ENCODE results near the gene FOXC2. TPM values are rescaled to one million over a fixed set of nuclear protein-coding genes. Genes with fewer than 3 reads are reported as not detected.

Gene FOXC2
- total RNA-seq, 2 donors from 2014 or later, result not detected

DNA sequence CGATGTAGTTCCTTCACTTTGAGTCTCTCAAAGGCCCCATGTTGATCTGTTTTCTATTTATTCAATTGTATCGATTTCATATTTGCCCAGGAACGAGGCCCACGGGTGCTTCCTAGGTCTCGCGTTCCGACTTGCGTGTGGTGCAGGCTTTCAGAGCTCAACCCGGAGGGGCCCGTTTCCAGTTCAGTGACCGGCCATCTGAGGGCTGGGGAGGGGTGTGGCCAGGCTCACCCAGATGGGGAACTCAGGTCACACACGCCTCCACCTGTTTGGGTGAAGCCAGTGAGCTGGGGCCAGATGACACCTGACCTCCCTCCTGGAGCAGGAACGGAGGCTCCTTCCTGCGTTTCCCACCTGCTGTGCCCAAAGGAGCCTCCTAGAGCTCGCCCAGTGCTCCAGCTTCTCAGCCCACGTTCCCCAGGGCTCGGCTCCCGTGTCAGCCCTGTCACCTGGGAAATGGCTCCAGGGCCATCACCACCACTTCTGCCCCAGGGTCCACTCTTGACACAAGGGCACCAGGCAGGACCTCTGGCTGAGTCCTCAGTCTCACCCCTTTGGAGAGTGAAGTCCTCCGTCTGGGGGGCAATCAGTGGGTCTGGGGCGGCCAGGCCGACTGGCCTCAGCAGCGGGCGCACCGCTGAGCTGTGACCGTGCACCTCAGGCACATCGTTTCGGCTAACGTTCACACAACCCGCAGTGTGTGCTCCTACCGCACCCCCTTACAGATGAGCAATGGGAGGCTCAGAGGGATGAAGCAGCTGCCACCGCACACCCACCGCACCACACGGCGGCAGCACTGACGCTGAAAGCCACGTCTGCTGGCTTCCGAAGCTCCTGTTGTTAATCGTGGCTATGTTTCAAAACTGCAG, 38.3 kb upstream of the FOXC2 start:
- H3K4me3 Mint-ChIP-seq, result no peak overlapping the region
- ATAC-seq (replicated peaks), result no peak
- H3K9me3 Mint-ChIP-seq, result no peaks in the 10 kb centered on the region
- no peaks in the 10 kb centered on the region for H3K4me1 Mint-ChIP-seq
- no peaks in the 10 kb centered on the region for H3K27me3 Mint-ChIP-seq
- H3K27ac Mint-ChIP-seq, result no peak overlapping the region
- no peaks in the 10 kb centered on the region for H3K36me3 Mint-ChIP-seq (ENCODE audit: low read depth)

DNA sequence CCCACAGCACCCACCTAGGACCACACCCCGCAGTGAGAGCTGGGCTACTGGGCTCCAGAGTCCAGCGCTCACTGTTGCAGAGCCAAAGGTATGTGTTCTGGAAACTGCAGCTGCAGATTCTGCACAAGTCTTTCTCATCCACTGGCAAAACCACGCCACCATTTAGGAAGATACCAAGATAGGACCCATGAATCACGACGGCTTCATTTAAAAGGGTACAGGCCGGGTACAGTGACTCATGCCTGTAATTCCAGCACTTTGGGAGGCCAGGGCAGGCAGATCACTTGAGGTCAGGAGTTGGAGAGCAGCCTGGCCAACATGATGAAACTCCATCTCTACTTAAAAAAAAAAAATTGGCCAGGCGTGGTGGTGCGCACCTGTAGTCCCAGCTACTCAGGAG, 37.5 kb upstream of the FOXC2 start:
- Mint-ChIP-seq H3K36me3 (ENCODE audit: low read depth) (peaks cover 5% of the 10 kb centered on the region), H3K9me3 (no peaks in the 10 kb centered on the region), H3K4me3 (no peak overlapping the region), H3K4me1 (no peaks in the 10 kb centered on the region), H3K27ac (no peak overlapping the region), H3K27me3 (no peaks in the 10 kb centered on the region)
- ATAC-seq (replicated peaks), result no peak

DNA sequence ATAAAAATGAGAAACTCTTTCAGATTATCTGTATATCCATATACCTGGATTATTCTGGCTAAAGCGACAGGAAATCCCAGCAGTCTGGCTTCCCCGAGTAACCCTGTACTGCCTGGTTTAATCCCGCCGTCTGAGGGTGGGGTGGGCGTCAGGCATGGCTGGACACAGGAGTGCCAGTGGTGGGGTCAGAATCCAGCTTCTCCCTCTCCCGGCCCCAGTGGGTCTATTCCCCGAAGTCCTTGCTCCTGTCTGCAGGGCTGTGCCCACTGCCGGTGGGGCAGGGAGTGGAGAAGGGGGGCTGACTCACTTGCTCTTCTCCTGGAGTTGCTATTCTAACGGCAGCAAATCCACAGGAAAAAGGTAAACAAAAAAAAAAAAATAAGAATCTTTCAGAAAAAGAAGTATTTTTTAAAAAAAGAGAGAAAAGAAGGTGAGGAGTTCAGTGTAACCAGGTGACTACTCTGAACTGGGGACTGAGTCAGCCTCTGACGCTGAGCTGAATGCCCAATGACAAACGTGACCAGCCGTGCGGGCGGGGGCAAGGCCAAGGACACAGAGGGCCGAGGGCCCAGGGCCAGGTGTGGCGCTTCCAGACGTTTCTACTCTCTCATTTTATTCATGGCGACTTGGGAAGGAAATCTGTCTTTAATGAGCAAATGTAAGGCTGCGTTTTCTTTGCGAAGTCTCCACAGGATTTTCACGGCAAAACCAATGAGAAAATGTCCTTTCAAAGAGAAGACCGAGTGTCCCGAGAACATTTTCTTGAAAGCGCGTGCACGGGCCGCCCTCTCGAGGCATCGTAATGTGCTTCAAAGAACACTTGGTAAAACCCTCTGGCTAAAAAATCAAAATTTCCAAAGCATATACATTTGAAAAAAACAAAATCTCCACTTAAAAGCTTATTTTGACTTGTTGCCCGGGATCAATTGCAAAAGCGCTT, 36.1 kb upstream of the FOXC2 start:
- peaks cover 8% of the 10 kb centered on the region for H3K36me3 Mint-ChIP-seq (ENCODE audit: low read depth)
- no peaks in the 10 kb centered on the region for H3K4me1 Mint-ChIP-seq
- ATAC-seq (replicated peaks), result no peak
- H3K27me3 Mint-ChIP-seq, result no peaks in the 10 kb centered on the region
- H3K27ac Mint-ChIP-seq, result no peak overlapping the region
- H3K4me3 Mint-ChIP-seq, result no peak overlapping the region
- H3K9me3 Mint-ChIP-seq, result no peaks in the 10 kb centered on the region

DNA sequence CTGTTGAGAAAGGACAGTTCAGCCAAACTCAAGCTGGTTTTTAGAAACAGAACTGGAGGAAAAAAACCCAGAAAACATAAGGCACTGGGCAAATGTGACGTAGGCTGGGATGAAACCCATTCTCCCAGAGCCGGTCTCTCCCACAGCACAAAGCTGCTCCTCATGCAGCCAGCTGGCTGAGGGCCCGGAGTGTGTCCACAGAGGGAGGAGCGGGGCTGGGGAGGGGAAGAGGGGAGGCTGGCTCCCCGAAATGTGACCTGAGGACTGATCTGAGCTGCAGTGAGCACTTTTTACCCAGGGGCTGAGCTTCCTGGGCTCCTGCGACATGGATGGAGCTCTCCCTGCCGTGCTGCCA, 35.5 kb upstream of the FOXC2 start:
- H3K36me3 Mint-ChIP-seq (ENCODE audit: low read depth), result peaks cover 14% of the 10 kb centered on the region
- H3K4me3 Mint-ChIP-seq, result no peak overlapping the region
- H3K9me3 Mint-ChIP-seq, result no peaks in the 10 kb centered on the region
- ATAC-seq (replicated peaks), result no peak
- no peak overlapping the region for H3K27ac Mint-ChIP-seq
- H3K27me3 Mint-ChIP-seq, result no peaks in the 10 kb centered on the region
- no peaks in the 10 kb centered on the region for H3K4me1 Mint-ChIP-seq

DNA sequence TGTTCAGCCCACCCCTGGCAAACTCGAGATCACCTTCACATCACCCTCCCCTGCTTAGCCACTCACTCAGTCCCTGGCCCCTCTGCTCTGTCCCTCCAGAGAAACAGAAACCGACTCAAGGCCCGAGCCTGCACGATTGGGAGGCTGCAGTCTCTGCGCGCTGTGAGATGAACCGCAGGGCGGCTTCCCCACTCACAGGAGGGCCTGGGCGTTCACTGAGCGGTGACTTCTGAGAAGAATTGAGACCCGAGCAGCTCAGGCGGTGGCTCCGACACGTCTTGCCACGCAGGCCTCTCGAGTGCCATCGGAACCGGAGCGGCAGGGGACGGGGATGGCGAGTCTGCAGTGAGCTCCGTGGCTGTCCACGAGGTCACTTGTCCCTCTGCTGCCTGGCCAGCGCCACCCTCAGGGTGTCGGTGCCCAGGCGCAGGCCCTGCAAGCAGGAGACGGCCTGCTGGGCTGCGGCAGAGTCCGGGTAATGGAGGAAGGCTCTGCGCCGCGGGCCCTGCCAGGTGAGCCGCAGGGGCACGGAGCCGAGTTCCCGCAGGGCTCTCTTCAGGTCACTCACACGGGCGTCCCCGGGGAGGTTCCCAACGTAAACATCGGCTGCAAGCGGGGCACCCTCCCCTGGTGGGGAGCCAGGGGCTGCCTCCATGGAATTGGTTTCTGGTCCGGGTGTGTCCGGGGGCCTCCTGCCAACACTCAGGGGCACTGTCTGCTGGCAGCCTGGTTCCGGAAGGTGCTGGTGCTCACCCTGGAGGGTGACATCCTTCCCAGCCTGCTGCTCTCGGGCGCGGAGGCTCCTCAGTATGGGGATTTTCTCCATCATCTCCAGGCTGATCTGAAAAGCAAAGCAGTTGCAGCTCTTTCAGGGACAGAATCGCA, 34.7 kb upstream of the FOXC2 start:
- no peaks in the 10 kb centered on the region for H3K4me1 Mint-ChIP-seq
- no peaks in the 10 kb centered on the region for H3K27me3 Mint-ChIP-seq
- no peak overlapping the region for H3K4me3 Mint-ChIP-seq
- H3K36me3 Mint-ChIP-seq (ENCODE audit: low read depth), result peaks cover 21% of the 10 kb centered on the region
- no peak for ATAC-seq (replicated peaks)
- H3K9me3 Mint-ChIP-seq, result no peaks in the 10 kb centered on the region
- H3K27ac Mint-ChIP-seq, result no peak overlapping the region

DNA sequence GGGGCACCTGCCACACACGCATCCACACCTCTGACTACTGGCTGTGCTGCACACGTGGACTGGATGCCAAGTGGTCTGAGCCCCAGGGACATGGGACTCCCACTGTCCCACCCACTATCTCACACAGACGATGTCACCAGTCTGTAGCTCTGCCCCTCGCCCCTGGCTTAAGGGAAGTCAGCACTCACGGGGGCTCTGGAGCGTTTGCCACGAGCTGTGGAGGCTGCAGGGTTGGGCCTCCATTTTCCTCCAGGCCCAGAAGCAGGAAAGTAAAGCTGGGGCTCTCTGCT, 34.2 kb upstream of the FOXC2 start:
- peaks cover 27% of the 10 kb centered on the region for H3K36me3 Mint-ChIP-seq (ENCODE audit: low read depth)
- H3K27ac Mint-ChIP-seq, result no peak overlapping the region
- ATAC-seq (replicated peaks), result no peak
- H3K9me3 Mint-ChIP-seq, result no peaks in the 10 kb centered on the region
- no peak overlapping the region for H3K4me3 Mint-ChIP-seq
- no peaks in the 10 kb centered on the region for H3K4me1 Mint-ChIP-seq
- H3K27me3 Mint-ChIP-seq, result no peaks in the 10 kb centered on the region

DNA sequence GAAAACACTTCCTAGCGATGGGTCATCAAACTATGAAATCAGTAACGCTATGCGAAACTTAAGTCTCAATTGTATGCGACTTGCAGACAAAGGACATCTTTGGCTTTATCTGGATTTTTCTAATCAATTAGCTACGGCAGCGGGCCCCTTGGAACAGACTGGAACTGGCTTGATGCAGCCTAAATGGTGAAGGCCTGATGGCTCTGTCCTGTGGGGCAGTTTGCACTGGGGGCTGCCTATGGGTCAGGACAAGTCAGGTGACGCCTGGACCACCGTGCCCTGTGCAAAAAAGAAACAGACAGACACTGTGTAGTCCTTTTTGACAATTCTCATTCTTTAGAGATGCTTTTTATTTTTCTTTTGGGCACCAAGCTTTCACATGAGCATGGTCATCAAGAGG, 33.6 kb upstream of the FOXC2 start:
- no peak overlapping the region for H3K27ac Mint-ChIP-seq
- ATAC-seq (replicated peaks), result no peak
- no peaks in the 10 kb centered on the region for H3K27me3 Mint-ChIP-seq
- H3K4me3 Mint-ChIP-seq, result no peak overlapping the region
- peaks cover 30% of the 10 kb centered on the region for H3K36me3 Mint-ChIP-seq (ENCODE audit: low read depth)
- no peaks in the 10 kb centered on the region for H3K4me1 Mint-ChIP-seq
- no peaks in the 10 kb centered on the region for H3K9me3 Mint-ChIP-seq

DNA sequence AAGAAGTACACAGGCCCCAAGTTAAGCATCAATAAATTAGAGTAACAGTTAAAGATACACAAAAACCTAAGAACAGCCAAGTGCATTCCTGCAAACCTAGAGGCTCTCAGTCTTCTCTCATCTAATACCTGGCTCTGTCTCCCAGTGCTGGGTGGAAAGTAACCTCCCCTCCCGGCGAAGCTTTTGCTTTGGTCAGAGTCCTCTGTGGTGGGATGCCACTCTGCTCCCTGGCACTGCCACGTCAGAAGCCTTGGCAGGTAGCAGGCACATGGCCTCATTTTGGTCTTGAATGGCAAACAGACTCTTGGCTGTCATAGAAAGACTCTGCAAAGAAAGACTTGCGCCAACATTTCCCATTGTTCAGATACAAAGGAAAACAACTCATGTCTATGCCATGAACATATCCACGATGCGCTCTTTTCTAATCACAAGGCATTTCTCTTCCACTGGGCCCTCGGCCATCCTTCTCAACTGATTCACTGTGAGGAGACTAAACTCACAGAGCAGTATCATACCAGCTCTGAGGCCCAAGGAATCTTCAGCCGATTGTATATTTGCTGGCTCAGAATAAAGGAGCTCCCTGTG, 32.8 kb upstream of the FOXC2 start:
- Mint-ChIP-seq H3K4me3 (no peak overlapping the region), H3K9me3 (no peaks in the 10 kb centered on the region), H3K27me3 (no peaks in the 10 kb centered on the region), H3K4me1 (no peaks in the 10 kb centered on the region), H3K36me3 (ENCODE audit: low read depth) (peaks cover 37% of the 10 kb centered on the region), H3K27ac (no peak overlapping the region)
- ATAC-seq (replicated peaks), result no peak

DNA sequence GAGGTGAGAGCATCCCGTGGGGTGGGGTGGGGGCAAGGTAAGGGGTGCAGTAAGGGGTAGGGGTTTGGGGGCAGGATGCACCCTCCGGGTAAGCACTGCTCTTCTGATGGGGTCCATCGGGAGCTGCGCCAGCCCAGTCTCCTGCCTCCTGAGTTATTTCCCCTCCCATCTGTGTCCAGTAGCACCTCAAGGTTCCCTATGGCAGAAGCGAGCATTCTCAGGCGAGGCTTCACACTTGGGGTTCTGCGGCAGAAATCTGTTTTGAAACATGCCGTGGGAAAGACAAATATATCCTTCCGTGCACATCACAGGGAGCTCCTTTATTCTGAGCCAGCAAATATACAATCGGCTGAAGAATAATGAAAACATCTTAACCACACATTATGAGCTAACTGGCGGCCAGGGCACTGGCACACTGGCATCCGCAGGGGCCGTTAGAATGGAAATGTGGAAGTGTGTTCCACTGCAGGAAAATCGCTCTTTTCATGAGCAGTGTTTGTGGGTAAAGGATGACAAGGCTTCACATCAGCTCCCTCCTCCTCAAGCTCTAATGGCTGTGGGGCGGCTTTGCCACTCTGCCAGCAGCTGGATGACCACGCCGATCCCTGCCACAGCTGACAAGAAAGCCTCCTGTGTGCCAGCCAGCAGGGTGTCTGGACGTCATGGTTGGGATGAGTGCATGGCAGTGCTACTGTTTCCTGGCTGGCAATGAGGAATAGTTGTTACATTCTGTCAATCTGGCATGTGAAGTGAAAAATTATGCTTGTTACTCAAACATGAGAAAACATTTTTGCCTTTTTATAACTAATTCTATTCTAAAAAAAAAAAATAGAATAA, 31.6 kb upstream of the FOXC2 start:
- Mint-ChIP-seq H3K36me3 (ENCODE audit: low read depth) (peaks cover 49% of the 10 kb centered on the region), H3K27me3 (no peaks in the 10 kb centered on the region), H3K4me3 (no peak overlapping the region), H3K4me1 (no peaks in the 10 kb centered on the region), H3K27ac (no peak overlapping the region), H3K9me3 (no peaks in the 10 kb centered on the region)
- ATAC-seq (replicated peaks), result no peak

DNA sequence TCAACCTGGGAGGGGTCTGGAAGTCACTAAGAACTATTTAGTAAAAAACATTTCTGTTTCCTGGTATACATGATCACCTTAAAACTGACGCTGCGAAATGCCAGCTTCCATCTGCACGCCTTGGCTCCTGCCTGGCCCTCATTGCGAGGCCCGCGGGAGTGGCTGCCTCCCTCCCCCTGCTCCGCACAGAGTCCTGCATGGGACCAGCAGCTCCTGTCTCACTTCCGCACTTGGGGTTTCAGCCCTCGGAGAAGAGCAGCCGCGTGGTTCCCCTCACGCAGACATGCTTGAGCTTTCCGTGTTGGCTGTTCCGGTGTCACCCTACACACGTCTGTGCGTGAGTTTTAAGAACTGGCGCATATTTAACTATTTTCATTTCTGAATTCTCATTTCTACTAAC, 30.0 kb upstream of the FOXC2 start:
- H3K36me3 Mint-ChIP-seq (ENCODE audit: low read depth), result peaks cover 65% of the 10 kb centered on the region
- H3K4me3 Mint-ChIP-seq, result no peak overlapping the region
- ATAC-seq (replicated peaks), result no peak
- no peaks in the 10 kb centered on the region for H3K9me3 Mint-ChIP-seq
- H3K4me1 Mint-ChIP-seq, result no peaks in the 10 kb centered on the region
- no peak overlapping the region for H3K27ac Mint-ChIP-seq
- H3K27me3 Mint-ChIP-seq, result no peaks in the 10 kb centered on the region

DNA sequence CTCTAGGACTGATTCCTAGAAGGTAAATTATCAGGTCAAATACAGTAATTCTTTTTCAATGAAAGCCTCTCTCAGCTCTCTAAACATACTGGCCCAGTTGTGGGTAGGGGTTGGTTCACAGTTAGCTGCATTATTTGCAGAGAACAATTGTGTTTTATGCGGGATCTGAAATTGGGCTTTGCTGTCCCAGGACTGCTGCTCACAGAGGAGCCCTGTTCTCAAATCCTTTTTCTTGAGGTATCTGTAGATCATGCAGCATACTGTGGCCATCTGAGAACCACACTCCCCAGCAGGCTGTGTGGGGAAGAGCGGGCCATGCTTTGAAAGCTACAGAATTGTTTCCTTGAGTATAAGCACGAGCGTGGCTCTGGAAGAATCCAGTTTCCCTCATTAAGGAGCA, 29.1 kb upstream of the FOXC2 start:
- ATAC-seq (replicated peaks), result no peak
- H3K36me3 Mint-ChIP-seq (ENCODE audit: low read depth), result peaks cover 74% of the 10 kb centered on the region
- no peaks in the 10 kb centered on the region for H3K9me3 Mint-ChIP-seq
- H3K4me3 Mint-ChIP-seq, result no peak overlapping the region
- H3K4me1 Mint-ChIP-seq, result no peaks in the 10 kb centered on the region
- no peaks in the 10 kb centered on the region for H3K27me3 Mint-ChIP-seq
- no peak overlapping the region for H3K27ac Mint-ChIP-seq

DNA sequence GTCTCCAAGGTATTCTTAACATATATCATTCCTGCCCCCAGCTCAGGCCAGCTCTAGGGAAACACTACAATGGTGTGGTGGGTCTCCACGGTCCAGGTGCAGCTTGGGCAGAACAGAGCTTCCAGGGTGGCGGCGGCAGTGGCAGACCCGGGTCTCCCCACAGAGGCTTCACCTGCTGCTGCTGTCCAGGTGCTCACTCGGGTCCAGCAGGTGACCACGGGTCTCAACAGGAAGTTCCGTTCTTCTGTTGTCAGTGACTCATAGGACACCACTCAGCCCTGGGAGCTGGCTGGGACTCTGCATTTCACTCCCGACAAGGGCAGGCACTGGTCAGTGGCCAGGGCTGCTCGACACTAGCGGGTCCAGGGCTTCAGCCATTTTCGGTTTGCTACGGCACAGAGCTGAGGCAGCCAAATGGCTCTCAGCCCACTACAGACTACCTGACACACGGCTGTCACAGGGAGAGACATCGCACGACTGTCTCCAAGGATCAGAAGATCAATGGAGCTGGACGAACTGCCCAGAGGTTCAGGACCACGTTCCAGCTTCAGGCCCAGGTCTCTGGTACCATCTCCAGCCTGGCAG, 28.3 kb upstream of the FOXC2 start:
- ATAC-seq (replicated peaks), result no peak
- Mint-ChIP-seq H3K27ac (no peak overlapping the region), H3K9me3 (no peaks in the 10 kb centered on the region), H3K4me3 (no peak overlapping the region), H3K27me3 (no peaks in the 10 kb centered on the region), H3K36me3 (ENCODE audit: low read depth) (peaks cover 81% of the 10 kb centered on the region), H3K4me1 (no peaks in the 10 kb centered on the region)

DNA sequence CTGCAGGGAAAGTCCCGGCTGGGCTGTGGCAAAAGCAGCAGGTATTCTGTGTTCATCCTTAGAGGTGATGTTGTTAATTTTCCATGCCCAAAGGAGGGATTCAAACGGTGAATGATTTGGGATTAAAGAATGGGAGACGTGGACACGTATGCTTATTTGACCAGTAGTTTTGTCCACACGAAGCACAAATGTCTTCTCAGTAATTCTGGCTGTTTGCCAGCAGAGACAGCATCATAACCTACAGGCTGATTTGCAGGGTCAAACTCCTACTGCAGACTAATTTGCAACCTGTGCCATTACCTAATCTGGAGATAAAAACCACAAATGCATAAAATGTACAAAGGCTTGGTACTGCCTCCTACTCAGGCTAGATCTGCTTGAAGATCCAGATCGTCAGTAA, 25.7 kb upstream of the FOXC2 start:
- peaks cover 92% of the 10 kb centered on the region for H3K36me3 Mint-ChIP-seq (ENCODE audit: low read depth)
- ATAC-seq (replicated peaks), result no peak
- H3K27me3 Mint-ChIP-seq, result no peaks in the 10 kb centered on the region
- no peak overlapping the region for H3K27ac Mint-ChIP-seq
- H3K4me3 Mint-ChIP-seq, result no peak overlapping the region
- H3K4me1 Mint-ChIP-seq, result no peaks in the 10 kb centered on the region
- no peaks in the 10 kb centered on the region for H3K9me3 Mint-ChIP-seq
